Activated naive CD4-positive, alpha-beta T cell treated with anti-CD3 and anti-CD28 coated beads, Interleukin-2, amount 10 ng/mL, durations not matched to agents 7 days and 5 days (primary cell): ENCODE data around the gene ANKMY1.
"Not testable (repeated sequence)": the region's sequence is repeated elsewhere in the genome, so short reads cannot be mapped to it uniquely, and the experiment has no call there.

Experiments used
- CTCF ChIA-PET: fragments of 350-600 bp; sonication (Branson Sonifier 250); formaldehyde crosslinking; loops from one replicate; lab custom pipeline; 2021; ENCODE audit warnings: antibody characterized with exemption; lab: Charles Lee
- DNase-seq: peaks from one replicate; pipeline ENCODE4 v3.0.0-alpha.2; 2020
- H3K27ac Mint-ChIP-seq: one replicate; pipeline ENCODE4 v1.8.0; 2021; ENCODE audit warnings: mild to moderate bottlenecking, moderate library complexity, mixed read lengths
- H3K27me3 Mint-ChIP-seq: one replicate; pipeline ENCODE4 v1.8.0; 2021; ENCODE audit warnings: mild to moderate bottlenecking, mixed read lengths
- H3K36me3 Mint-ChIP-seq: one replicate; pipeline ENCODE4 v1.8.0; 2021; ENCODE audit warnings: mixed read lengths
- H3K4me1 Mint-ChIP-seq: one replicate; pipeline ENCODE4 v1.8.0; 2021; ENCODE audit warnings: mixed read lengths
- H3K4me3 Mint-ChIP-seq: one replicate; pipeline ENCODE4 v1.8.0; 2021; ENCODE audit warnings: mild to moderate bottlenecking, moderate library complexity, mixed read lengths
- H3K9me3 Mint-ChIP-seq: one replicate; pipeline ENCODE4 v1.8.0; 2021; ENCODE audit warnings: mixed read lengths

Gene ANKMY1

GRCh38 chr2:240505910-240506309, 51.9 kb downstream of the ANKMY1 start:
- Mint-ChIP-seq H3K27ac (no peak overlapping the region), H3K36me3 (no peaks in the 10 kb centered on the region)
- CTCF ChIA-PET: no interaction called here

DNA sequence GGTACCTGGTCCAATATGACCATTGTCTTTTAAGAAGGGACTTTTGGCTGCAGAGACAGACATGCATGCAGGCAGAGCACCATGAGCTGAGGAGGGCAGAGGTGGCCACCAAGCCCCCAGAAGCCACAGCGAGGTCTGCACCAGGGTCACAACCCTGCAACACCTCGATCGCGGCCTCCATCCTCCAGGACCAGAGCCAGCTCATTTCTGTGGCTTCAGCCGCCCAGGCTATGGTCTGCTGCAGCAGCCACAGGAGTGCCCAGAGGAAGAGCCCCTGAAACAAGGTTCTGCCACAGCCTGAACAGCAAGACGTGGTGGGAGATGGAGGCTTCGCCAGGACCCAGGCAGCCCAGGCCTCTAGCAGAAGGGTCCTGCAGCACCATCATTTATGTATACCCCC, 53.9 kb downstream of the ANKMY1 start:
- CTCF ChIA-PET: no interaction called here
- H3K9me3 Mint-ChIP-seq: no peaks in the 10 kb centered on the region
- no peak overlapping the region for H3K4me3 Mint-ChIP-seq
- no peaks in the 10 kb centered on the region for H3K36me3 Mint-ChIP-seq
- H3K27me3 Mint-ChIP-seq: no peaks in the 10 kb centered on the region
- H3K27ac Mint-ChIP-seq: no peak overlapping the region
- peak; percentile 6 for DNase-seq
- no peaks in the 10 kb centered on the region for H3K4me1 Mint-ChIP-seq

More at GRCh38 chr2:240505910-240506309, 51.9 kb downstream of the ANKMY1 start:
- Mint-ChIP-seq H3K4me1 (no peaks in the 10 kb centered on the region), H3K4me3 (no peak overlapping the region), H3K27me3 (no peaks in the 10 kb centered on the region), H3K9me3 (no peaks in the 10 kb centered on the region)
- DNase-seq: peak; percentile 11

DNA sequence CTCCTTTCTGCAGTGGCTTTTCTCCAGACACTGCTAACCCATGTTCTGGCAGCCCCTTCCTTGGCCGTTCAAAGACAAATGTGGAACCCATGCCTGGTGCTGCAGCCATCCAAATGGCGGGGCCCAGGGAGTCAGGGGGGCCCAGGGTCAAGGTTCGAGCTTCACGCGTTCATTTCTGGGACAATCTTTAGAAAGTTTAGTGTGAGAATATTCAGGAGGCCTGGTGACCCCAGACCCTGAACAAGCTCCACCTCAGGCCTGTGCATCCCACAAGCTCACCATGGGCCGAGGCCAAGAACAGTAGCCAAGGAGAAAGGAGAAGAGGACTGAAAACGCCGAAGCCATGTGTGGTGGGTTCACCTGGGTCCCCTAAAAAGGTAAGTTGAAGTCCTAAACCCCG, 54.4 kb downstream of the ANKMY1 start:
- no peaks in the 10 kb centered on the region for H3K36me3 Mint-ChIP-seq
- DNase-seq: peak; percentile 9
- no peak overlapping the region for H3K27ac Mint-ChIP-seq
- CTCF ChIA-PET: interaction anchor here (0.8 kb wide), 1 partner anchor 11 kb away, joined by 4 read pairs; no protein-coding TSS in a partner anchor
- H3K4me1 Mint-ChIP-seq: no peaks in the 10 kb centered on the region
- no peaks in the 10 kb centered on the region for H3K9me3 Mint-ChIP-seq
- no peak overlapping the region for H3K4me3 Mint-ChIP-seq
- H3K27me3 Mint-ChIP-seq: no peaks in the 10 kb centered on the region

GRCh38 chr2:240502430-240503121, 55.2 kb downstream of the ANKMY1 start:
- H3K4me1 Mint-ChIP-seq: no peaks in the 10 kb centered on the region
- H3K9me3 Mint-ChIP-seq: no peaks in the 10 kb centered on the region
- peak; percentile 8 for DNase-seq
- H3K4me3 Mint-ChIP-seq: no peak overlapping the region
- H3K27me3 Mint-ChIP-seq: no peaks in the 10 kb centered on the region
- peaks cover 5% of the 10 kb centered on the region for H3K36me3 Mint-ChIP-seq
- H3K27ac Mint-ChIP-seq: no peak overlapping the region
- CTCF ChIA-PET: interaction anchor here (0.8 kb wide), 1 partner anchor 12 kb away, joined by 4 read pairs; no protein-coding TSS in a partner anchor

DNA sequence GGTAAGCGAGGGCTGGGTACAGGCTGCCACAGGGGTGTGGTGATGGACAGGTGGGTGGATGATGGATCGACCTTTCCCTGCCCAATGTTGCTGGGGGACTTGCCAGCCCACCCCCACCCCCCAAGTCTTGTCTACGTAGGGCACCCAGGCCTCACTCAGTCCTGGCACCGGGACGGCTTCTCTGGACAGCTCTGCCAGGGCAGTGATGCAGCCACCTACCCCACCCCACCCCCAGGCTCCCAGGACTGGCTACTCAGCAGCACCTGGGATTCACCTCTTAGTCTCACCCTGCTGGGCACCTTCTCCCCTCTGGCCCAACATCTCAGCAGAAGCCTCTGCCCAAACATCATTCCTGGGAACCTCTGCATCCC, 55.7 kb downstream of the ANKMY1 start:
- no peaks in the 10 kb centered on the region for H3K4me1 Mint-ChIP-seq
- no peaks in the 10 kb centered on the region for H3K9me3 Mint-ChIP-seq
- peak; percentile 2 for DNase-seq
- no peaks in the 10 kb centered on the region for H3K27me3 Mint-ChIP-seq
- CTCF ChIA-PET: no interaction called here
- H3K36me3 Mint-ChIP-seq: peaks cover 8% of the 10 kb centered on the region
- no peak overlapping the region for H3K4me3 Mint-ChIP-seq
- H3K27ac Mint-ChIP-seq: no peak overlapping the region

DNA sequence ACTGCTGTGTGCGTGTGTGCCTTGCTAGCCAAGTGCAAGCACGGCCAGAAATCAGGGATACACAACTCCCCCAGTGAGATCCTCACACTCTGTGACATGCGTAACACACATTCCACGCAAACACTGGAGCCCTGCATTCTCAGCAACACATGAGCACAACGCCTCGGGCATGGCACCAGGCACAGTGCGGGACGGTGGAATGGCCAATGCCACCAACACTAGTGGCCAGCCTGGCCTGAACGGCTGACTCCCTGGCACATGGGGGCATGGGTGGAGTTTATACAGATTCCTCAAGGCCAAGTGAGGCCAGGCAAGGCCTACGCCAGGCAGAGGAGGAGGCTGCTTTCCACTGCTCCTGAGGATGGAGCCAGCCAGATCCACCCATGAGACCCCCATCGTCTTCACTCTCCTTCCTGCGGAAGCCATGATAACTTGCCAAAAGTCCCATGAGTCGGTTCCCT, 56.2 kb downstream of the ANKMY1 start:
- CTCF ChIA-PET: no interaction called here
- peak; percentile 6 for DNase-seq
- H3K9me3 Mint-ChIP-seq: no peaks in the 10 kb centered on the region
- H3K36me3 Mint-ChIP-seq: peaks cover 8% of the 10 kb centered on the region
- no peaks in the 10 kb centered on the region for H3K4me1 Mint-ChIP-seq
- H3K27ac Mint-ChIP-seq: no peak overlapping the region
- no peaks in the 10 kb centered on the region for H3K27me3 Mint-ChIP-seq
- H3K4me3 Mint-ChIP-seq: no peak overlapping the region

GRCh38 chr2:240500561-240501423, 57.0 kb downstream of the ANKMY1 start:
- Mint-ChIP-seq H3K27ac (no peak overlapping the region), H3K36me3 (peaks cover 8% of the 10 kb centered on the region)
- CTCF ChIA-PET: no interaction called here

GRCh38 chr2:240499309-240500301, 58.2 kb downstream of the ANKMY1 start:
- Mint-ChIP-seq H3K36me3 (peaks cover 12% of the 10 kb centered on the region), H3K27me3 (no peaks in the 10 kb centered on the region), H3K4me1 (no peaks in the 10 kb centered on the region), H3K27ac (no peak overlapping the region), H3K9me3 (no peaks in the 10 kb centered on the region), H3K4me3 (no peak overlapping the region)
- CTCF ChIA-PET: no interaction called here
- DNase-seq: peak; percentile 5

More at GRCh38 chr2:240500561-240501423, 57.0 kb downstream of the ANKMY1 start:
- peak; percentile 14 for DNase-seq
- Mint-ChIP-seq H3K4me3 (no peak overlapping the region), H3K27me3 (no peaks in the 10 kb centered on the region), H3K9me3 (no peaks in the 10 kb centered on the region), H3K4me1 (no peaks in the 10 kb centered on the region)

DNA sequence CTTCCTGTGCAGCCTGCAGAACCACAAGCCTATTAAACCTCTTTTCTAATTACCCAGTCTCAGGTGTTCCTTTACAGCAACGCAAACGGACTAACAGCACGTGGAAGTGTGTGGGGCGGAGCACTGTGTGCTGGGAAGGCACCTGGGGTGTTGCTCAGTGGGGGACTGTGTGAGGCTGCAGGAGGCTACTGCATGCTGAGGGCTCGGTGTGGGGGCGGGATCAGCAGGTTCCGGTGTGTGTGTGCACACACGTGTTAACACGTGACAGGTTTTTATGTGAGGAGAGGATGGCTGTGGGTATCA, 58.9 kb downstream of the ANKMY1 start:
- no peaks in the 10 kb centered on the region for H3K9me3 Mint-ChIP-seq
- H3K4me3 Mint-ChIP-seq: no peak overlapping the region
- H3K4me1 Mint-ChIP-seq: no peaks in the 10 kb centered on the region
- H3K27ac Mint-ChIP-seq: no peak overlapping the region
- CTCF ChIA-PET: interaction anchor here (0.8 kb wide), 1 partner anchor 15 kb away, joined by 3 read pairs; no protein-coding TSS in a partner anchor
- H3K27me3 Mint-ChIP-seq: no peaks in the 10 kb centered on the region
- H3K36me3 Mint-ChIP-seq: peaks cover 15% of the 10 kb centered on the region
- DNase-seq: peak; percentile 7

DNA sequence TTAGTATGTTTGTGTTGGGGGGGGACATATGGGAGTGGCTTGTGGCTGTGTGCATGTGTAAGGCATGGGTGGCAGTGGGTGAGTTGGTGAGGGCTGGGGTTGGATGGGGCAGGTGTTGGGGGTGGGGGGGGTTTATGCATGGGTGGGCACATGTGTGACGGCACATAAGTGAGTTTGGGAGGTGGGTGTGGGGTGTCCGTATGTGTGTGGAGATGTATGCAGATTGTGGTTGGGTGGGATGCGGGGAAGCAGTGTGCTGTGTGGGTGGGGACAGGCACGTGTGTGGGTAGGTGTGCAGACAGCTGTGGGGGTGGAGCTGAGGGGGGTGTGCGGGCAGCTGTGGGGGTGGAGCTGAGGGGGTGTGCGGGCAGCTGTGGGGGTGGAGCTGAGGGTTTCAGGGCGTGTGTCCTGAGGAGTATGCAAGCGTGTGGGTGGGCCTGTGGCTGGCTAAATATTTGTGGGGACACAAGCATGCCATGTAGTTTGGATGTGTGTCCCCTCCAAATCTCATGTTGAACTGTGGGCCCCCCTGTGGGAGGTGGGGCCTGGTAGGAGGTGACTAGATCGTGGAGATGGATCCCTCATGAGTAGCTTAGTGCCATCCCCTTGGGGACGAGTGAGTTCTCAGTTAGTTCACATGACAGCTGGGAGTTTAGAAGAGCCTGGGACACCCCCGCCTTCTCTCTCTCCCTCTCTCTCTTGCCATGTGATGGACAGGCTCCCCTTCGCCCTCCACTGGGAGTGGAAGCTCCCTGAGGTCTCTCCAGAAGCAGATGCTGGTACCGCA, 59.4 kb downstream of the ANKMY1 start:
- Mint-ChIP-seq H3K27me3 (no peaks in the 10 kb centered on the region), H3K36me3 (peaks cover 21% of the 10 kb centered on the region), H3K9me3 (peaks cover 3% of the 10 kb centered on the region), H3K27ac (no peak overlapping the region), H3K4me3 (no peak overlapping the region), H3K4me1 (no peaks in the 10 kb centered on the region)
- CTCF ChIA-PET: interaction anchor here (0.8 kb wide), 1 partner anchor 16 kb away, joined by 3 read pairs; no protein-coding TSS in a partner anchor
- peak; percentile 7 for DNase-seq

DNA sequence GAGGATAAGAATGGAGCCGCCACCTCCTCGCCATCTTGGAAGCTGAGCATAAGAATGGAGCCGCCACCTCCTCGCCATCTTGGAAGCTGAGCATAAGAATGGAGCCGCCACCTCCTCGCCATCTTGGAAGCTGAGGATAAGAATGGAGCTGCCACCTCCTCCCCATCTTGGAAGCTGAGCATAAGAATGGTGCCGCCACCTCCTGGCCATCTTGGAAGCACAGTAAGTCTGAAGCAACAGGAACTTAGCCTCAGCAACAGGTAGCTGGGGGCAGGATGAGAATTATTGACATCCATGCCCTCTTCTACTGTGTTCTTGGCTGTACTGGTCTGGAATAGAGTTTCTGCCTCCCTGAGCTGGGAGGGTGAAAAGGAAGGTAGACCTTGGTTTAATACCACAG, 60.7 kb downstream of the ANKMY1 start:
- CTCF ChIA-PET: interaction anchor here (1.0 to 1.2 kb wide), 3 partner anchors 17 to 265 kb away, joined by 3 to 5 read pairs (median 4); no protein-coding TSS in a partner anchor
- H3K27me3 Mint-ChIP-seq, DNase-seq: not testable (repeated sequence)

DNA sequence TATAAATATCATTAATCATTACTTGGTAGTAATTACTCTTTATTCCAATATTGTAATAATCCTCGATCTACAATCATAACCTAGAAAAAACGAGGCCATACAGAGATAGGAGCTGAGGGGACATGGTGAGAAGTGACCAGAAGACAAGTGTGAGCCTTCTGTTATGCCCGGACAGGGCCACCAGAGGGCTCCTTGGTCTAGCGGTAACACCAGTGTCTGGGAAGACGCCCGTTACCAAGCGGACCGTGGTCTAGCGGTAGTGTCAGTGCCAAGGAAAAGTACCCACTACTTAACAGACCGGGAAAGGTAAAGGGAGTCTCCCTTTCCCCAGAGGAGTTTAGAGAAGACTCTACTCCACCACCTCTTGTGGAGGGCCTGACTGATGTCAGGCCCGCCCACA, 62.8 kb downstream of the ANKMY1 start:
- not testable (repeated sequence) for H3K4me1 Mint-ChIP-seq

More for the DNA sequence above, 60.7 kb downstream of the ANKMY1 start:
- not testable (repeated sequence) for H3K27ac Mint-ChIP-seq, H3K4me3 Mint-ChIP-seq, H3K4me1 Mint-ChIP-seq, H3K9me3 Mint-ChIP-seq
- peaks cover 24% of the 10 kb centered on the region for H3K36me3 Mint-ChIP-seq

GRCh38 chr2:240494194-240494793, 63.5 kb downstream of the ANKMY1 start:
- peaks cover 32% of the 10 kb centered on the region for H3K9me3 Mint-ChIP-seq
- CTCF ChIA-PET: no interaction called here
- H3K4me1 Mint-ChIP-seq: no peaks in the 10 kb centered on the region
- no peaks in the 10 kb centered on the region for H3K27me3 Mint-ChIP-seq
- DNase-seq: no peak
- H3K27ac Mint-ChIP-seq: no peak overlapping the region
- peaks cover 25% of the 10 kb centered on the region for H3K36me3 Mint-ChIP-seq
- H3K4me3 Mint-ChIP-seq: no peak overlapping the region

More for the DNA sequence above, 62.8 kb downstream of the ANKMY1 start:
- H3K27ac Mint-ChIP-seq, H3K4me3 Mint-ChIP-seq, DNase-seq, CTCF ChIA-PET, H3K27me3 Mint-ChIP-seq: not testable (repeated sequence)
- Mint-ChIP-seq H3K9me3 (peaks cover 25% of the 10 kb centered on the region), H3K36me3 (peaks cover 25% of the 10 kb centered on the region)
